HepG2 (cell line): ENCODE data around the gene ACAT2. TPM values are rescaled to one million over a fixed set of nuclear protein-coding genes. Genes with fewer than 3 reads are reported as not detected.
A peak's percentile ranks its signal among the peaks of the same experiment; 100 is the strongest.

ENCODE experiments used
- BHLHE40 ChIP-seq: IDR thresholded peaks from 2 replicates; pipeline ENCODE4 v1.6.1; 2011; ENCODE audit warnings: low read length, improper control_type of control experiment
- BRD4 ChIP-seq: sonication (generic); formaldehyde crosslinking; IDR thresholded peaks from 2 replicates; pipeline ENCODE4 v1.4.0; 2020; ENCODE audit warnings: missing genetic modification reagents
- CREB3 ChIP-seq: sonication (generic); formaldehyde crosslinking; IDR thresholded peaks from 2 replicates; pipeline ENCODE4 v1.5.0; 2020; ENCODE audit warnings: missing genetic modification reagents
- ISL2 ChIP-seq: sonication (generic); formaldehyde crosslinking; IDR thresholded peaks from 2 replicates; pipeline ENCODE4 v1.5.0; 2020; ENCODE audit warnings: missing genetic modification reagents
- JUNB ChIP-seq: sonication (generic); formaldehyde crosslinking; IDR thresholded peaks from 2 replicates; pipeline ENCODE4 v1.8.0; 2022; ENCODE audit warnings: missing genetic modification reagents, mild to moderate bottlenecking, borderline replicate concordance
- NR3C1 ChIP-seq: sonication (generic); formaldehyde crosslinking; IDR thresholded peaks from 2 replicates; pipeline ENCODE4 v1.4.0; 2020; ENCODE audit warnings: missing genetic modification reagents
- PLRG1 ChIP-seq: fragments of 450-650 bp; conservative IDR thresholded peaks from 2 replicates; pipeline ENCODE4 v1.6.1; 2016
- POLR2AphosphoS2 ChIP-seq: IDR thresholded peaks from 2 replicates; pipeline ENCODE4 v1.6.1; 2011; ENCODE audit warnings: low read depth, low read length, improper control_type of control experiment
- PTBP1 ChIP-seq: fragments of 200-400 bp; formaldehyde crosslinking; IDR thresholded peaks from 2 replicates; pipeline ENCODE4 v1.6.1; 2018; ENCODE audit warnings: low read length, low read depth; ENCODE audit not compliant: poor library complexity, severe bottlenecking
- REST ChIP-seq, 2 experiments: IDR thresholded peaks; 2 replicates each; pipeline ENCODE4 v1.6.1; 2011 to 2012; ENCODE audit warnings: low read length in 2 of 2, borderline replicate concordance in 1 of 2, low read depth in 1 of 2, mild to moderate bottlenecking in 1 of 2, moderate library complexity in 1 of 2
- RFX5 ChIP-seq: IDR thresholded peaks from 2 replicates; pipeline ENCODE4 v1.6.1; 2011; ENCODE audit warnings: low read depth, low read length, improper control_type of control experiment
- SMC3 ChIP-seq: IDR thresholded peaks from 2 replicates; pipeline ENCODE4 v1.6.1; 2011; ENCODE audit warnings: low read length, improper control_type of control experiment
- SNRNP70 ChIP-seq: fragments of 200-400 bp; formaldehyde crosslinking; IDR thresholded peaks from 2 replicates; pipeline ENCODE4 v1.6.1; 2017; ENCODE audit warnings: mild to moderate bottlenecking, low read depth, low read length, moderate library complexity
- SYNCRIP ChIP-seq: fragments of 200-400 bp; formaldehyde crosslinking; IDR thresholded peaks from 2 replicates; pipeline ENCODE4 v1.6.1; 2018; ENCODE audit warnings: mild to moderate bottlenecking, low read depth, low read length; ENCODE audit not compliant: insufficient read depth
- TBX3 ChIP-seq: fragments of 450-650 bp; IDR thresholded peaks from 2 replicates; pipeline ENCODE4 v1.6.1; 2017; ENCODE audit warnings: antibody characterized with exemption, mild to moderate bottlenecking, inconsistent platforms, borderline replicate concordance
- U2AF1 ChIP-seq: fragments of 200-400 bp; formaldehyde crosslinking; optimal IDR thresholded peaks from 2 replicates; pipeline ENCODE3; 2017; ENCODE audit warnings: mild to moderate bottlenecking, low read depth, low read length
- YEATS2 ChIP-seq: sonication (generic); formaldehyde crosslinking; IDR thresholded peaks from 2 replicates; pipeline ENCODE4 v1.4.0; 2020; ENCODE audit warnings: missing genetic modification reagents, borderline replicate concordance
- ZBTB20 ChIP-seq: sonication (generic); formaldehyde crosslinking; IDR thresholded peaks from 2 replicates; pipeline ENCODE4 v1.8.1; 2023; ENCODE audit warnings: missing genetic modification reagents, low read depth, mild to moderate bottlenecking, borderline replicate concordance
- ZBTB25 ChIP-seq: IDR thresholded peaks from 2 replicates; pipeline ENCODE4 v1.6.1; 2018; ENCODE audit warnings: missing genetic modification reagents
- ZNF282 ChIP-seq: fragments of 450-650 bp; IDR thresholded peaks from 2 replicates; pipeline ENCODE4 v1.6.1; 2018; ENCODE audit not compliant: partially characterized antibody
- ZNF30 ChIP-seq: sonication (generic); formaldehyde crosslinking; IDR thresholded peaks from 2 replicates; pipeline ENCODE4 v1.5.0; 2020; ENCODE audit warnings: mild to moderate bottlenecking, missing genetic modification reagents
- ZNF333 ChIP-seq: sonication (generic); formaldehyde crosslinking; IDR thresholded peaks from 2 replicates; pipeline ENCODE4 v1.4.0; 2020; ENCODE audit warnings: mild to moderate bottlenecking, missing genetic modification reagents, borderline replicate concordance
- ZNF484 ChIP-seq: sonication (generic); formaldehyde crosslinking; IDR thresholded peaks from 2 replicates; pipeline ENCODE4 v1.5.1; 2020; ENCODE audit warnings: mild to moderate bottlenecking, low read depth, missing genetic modification reagents, borderline replicate concordance
- ZNF543 ChIP-seq: sonication (generic); formaldehyde crosslinking; IDR thresholded peaks from 2 replicates; pipeline ENCODE4 v1.4.0; 2020; ENCODE audit warnings: mild to moderate bottlenecking, missing genetic modification reagents
- ZNF570 ChIP-seq: sonication (generic); formaldehyde crosslinking; IDR thresholded peaks from 2 replicates; pipeline ENCODE4 v1.4.0; 2020; ENCODE audit warnings: mild to moderate bottlenecking, missing genetic modification reagents, borderline replicate concordance
- ZNF775 ChIP-seq: sonication (generic); formaldehyde crosslinking; IDR thresholded peaks from 2 replicates; pipeline ENCODE4 v1.4.0; 2020; ENCODE audit warnings: missing genetic modification reagents, mild to moderate bottlenecking, moderate library complexity, borderline replicate concordance
- polyA plus RNA-seq, 8 experiments: library from polyadenylated mRNA; depleted of rRNA in 3 of 8; stranded (reverse) in 7 of 8; unstranded in 1 of 8; fragments of >200 nt; fragmentation: Illumina TruSeq in 4 of 8; extraction: Trizol in 4 of 8; gene quantifications; 2 replicates each; pipeline versions ENCODE4 v1.2.1 to v1.2.3, GENCODE V29; 2011 to 2016; ENCODE audit warnings: low read depth in 4 of 8, missing spikeins in 1 of 8, mixed read lengths in 1 of 8; ENCODE audit not compliant: insufficient read depth in 1 of 8
- total RNA-seq, 5 experiments: library from RNA; depleted of rRNA; stranded (reverse); fragments of >200 nt; fragmentation: Illumina TruSeq; extraction: Trizol; gene quantifications; 2 replicates each; pipeline ENCODE4 v1.2.3, GENCODE V29; 2016; ENCODE audit warnings: low read depth in 1 of 5

ACAT2 gene
- total and polyA plus RNA-seq, 2 of the 13 experiments (the other 11 are each of a cell fraction or from before 2014, with no cell fraction given), result 121 to 534 TPM

GRCh38 chr6:159761129-159761872 is 544 bp upstream of the ACAT2 start (continued):
- TF ChIP-seq JUNB (no peak), ZNF484 (CRISPR knock-in tag) (no peak), ZNF333 (CRISPR knock-in tag) (no peak), REST (IDR thresholded peaks at IDR 0.05; ENCODE audit: borderline replicate concordance in 1 of 2, low read depth in 1 of 2, low read length in 2 of 2) (no peak; a peak in 1 of 4 replicates), ZBTB25 (CRISPR knock-in tag) (peak; percentile 28; the same call in 1 of the 2 replicates), PLRG1 (no peak), U2AF1 (no peak), RFX5 (no peak), YEATS2 (CRISPR knock-in tag) (no peak), BHLHE40 (no peak), ZBTB20 (CRISPR knock-in tag) (0 out of 2 replicates have a peak, but pooled peaks have one; percentile 31), ZNF543 (CRISPR knock-in tag) (no peak), ZNF30 (no peak), POLR2AphosphoS2 (0 out of 2 replicates have a peak, but pooled peaks have one; percentile 11), PTBP1 (no peak), TBX3 (no peak), ZNF282 (no peak), ISL2 (no peak), SMC3 (no peak), SYNCRIP (no peak), BRD4 (no peak), NR3C1 (CRISPR knock-in tag) (no peak), ZNF570 (CRISPR knock-in tag) (no peak), CREB3 (0 out of 2 replicates have a peak, but pooled peaks have one; percentile 31), ZNF775 (CRISPR knock-in tag) (no peak), SNRNP70 (no peak)
